OCI-LY1 (cell line): ENCODE results near the gene SPOCD1.

Experiments
- CTCF ChIP-seq: fragments of 200-600 bp; sonication (generic), shearing (Covaris generic); IDR thresholded peaks from 2 replicates; pipeline ENCODE4 v1.5.1; 2017; ENCODE audit warnings: mild to moderate bottlenecking, antibody characterized with exemption, low read length, moderate library complexity, mixed read lengths
- EZH2 ChIP-seq: fragments of 200-600 bp; sonication (generic), shearing (Covaris generic); IDR thresholded peaks from 2 replicates; pipeline ENCODE4 v1.8.0; 2017; ENCODE audit warnings: borderline replicate concordance, mixed run types, mild to moderate bottlenecking, antibody characterized with exemption, low read length, moderate library complexity, mixed read lengths

GRCh38 chr1:31774495-31774894 lies 41.3 kb downstream of the SPOCD1 start:
- TF ChIP-seq EZH2 (no peak), CTCF (no peak)
